DMS153 (cell line): Measurements from ENCODE around the gene DCUN1D1.

Experiments used
- DNase-seq: peaks from one replicate; lab custom pipeline; 2025; lab: John Stamatoyannopoulos, UW

Gene DCUN1D1

GRCh38 chr3:182972387-182972786 is 8.0 kb downstream of the DCUN1D1 start:
- DNase-seq: no peak

DNA sequence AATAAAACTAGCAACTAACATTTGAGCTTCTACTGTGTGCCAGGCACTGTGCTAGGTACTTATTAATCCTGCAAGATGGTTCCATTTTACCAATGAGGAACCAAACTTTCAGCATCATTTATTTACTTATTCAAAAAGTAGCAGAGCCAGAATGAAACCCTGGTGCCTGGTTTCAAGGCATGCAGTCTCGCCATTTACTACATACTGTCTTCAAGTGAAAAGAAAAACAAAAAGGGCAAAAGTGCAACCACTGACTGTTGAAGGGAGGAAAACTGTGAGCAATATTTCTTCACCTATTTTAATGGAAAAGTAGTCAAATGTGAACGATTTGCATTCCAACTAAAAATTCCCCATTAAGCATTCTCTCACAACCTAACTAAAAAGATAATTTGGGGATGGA is 8.7 kb downstream of the DCUN1D1 start:
- no peak for DNase-seq

- no peak for DNase-seq
Observed at GRCh38 chr3:182970811-182971418, 9.4 kb downstream of the DCUN1D1 start.

GRCh38 chr3:182969853-182970252 is 10.5 kb downstream of the DCUN1D1 start:
- no peak for DNase-seq

DNA sequence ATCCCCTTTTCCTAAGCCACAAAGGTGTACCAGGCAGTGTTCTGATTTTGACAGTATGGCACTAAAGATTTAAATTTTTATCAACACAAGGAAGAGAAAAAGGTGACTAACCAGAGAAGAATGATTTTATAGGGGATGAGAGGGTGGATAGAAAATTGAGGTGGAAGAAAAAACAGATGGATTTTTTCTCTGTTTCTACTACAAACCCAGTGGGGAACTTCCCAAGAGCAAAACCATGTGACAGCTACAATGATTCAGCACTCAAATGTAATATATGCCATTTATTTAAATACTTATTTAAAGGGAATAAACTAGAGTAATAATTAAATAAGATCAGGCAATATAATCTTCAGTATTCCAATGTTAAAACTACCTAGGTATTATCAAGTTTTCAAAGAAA is 11.1 kb downstream of the DCUN1D1 start:
- DNase-seq: no peak

GRCh38 chr3:182967218-182968204 is 12.8 kb downstream of the DCUN1D1 start:
- no peak for DNase-seq

DNA sequence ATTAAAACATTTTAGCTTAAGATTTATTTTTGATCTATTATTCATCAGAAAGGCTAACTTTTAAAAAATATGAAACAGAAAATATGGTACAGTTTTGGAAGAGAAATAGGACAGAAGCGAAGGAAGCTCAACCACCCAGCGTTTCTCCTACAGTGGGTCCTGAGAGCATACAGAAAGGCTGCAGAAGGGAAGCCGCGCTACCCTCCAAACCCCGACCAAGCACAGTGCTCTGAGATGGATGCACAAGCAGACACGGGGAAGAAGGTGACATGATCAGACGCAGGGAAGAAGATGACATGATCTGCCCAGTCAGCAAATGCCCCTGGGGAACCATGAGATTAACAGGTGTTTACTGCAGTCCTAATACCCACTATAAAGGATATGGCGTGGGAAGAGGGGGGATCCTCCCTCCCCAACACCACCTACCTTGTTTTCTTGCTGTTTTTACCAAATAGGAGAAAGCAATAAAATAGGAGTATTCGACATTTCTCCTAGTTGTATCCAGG is 14.4 kb downstream of the DCUN1D1 start:
- DNase-seq: no peak

DNA sequence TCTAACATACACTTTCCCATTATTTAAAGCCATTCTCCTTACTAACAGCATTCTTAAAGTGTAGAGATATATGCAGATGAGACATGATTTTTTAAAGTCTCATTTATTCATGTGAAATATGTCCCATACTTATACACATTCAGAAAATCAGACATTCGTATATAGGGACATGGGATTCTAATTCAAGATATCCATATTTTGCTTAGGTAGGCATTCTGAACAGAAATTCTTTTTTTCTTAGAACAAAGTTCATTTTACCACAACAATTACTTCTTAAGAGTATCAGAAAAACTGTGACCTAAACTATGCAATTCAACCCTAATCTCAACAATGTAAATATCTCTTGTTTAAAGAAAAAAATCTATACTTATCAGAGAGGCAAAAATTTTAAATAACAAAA is 16.2 kb downstream of the DCUN1D1 start:
- DNase-seq: no peak

GRCh38 chr3:182962166-182962565 is 18.2 kb downstream of the DCUN1D1 start:
- DNase-seq: no peak

DNA sequence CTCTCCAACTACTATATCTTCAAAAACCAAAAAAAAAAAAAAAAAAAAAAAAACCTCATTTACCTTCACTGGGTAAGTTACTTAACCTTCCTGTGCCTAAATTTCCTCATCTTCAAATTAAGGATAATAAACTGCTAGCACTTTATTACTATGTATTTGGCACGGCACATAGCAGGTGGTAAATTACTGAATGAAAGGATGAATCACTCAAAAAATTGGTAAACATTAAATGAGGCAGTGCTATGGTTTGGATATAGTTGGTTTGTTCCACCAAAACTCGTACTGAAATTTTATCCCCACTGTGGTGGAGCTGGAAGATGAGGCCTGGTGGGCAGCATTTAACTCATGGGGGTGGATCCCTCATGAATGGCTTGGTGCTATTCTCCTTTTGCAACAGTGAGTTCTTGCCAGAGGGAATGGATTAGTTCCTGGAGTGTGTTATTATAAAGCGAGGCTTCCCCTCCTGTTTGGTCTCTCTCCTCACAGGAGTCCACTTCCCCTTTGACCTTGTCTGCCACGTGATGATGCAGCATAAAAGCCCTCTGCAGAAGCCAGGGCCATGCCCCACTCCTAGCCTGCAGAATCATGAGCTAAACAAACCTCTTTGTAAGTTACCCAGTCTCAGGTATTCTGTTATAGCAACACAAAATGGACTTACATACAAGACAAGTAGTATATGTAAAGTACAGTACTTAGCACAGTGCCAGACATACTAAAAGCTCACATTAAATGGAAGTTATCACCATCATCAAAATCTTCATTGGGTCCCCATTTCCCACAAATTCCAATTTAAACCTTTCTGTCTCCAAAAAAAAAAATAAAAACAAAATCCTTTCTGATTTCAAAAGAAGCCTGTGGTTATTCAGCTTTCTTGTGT is 20.6 kb downstream of the DCUN1D1 start:
- DNase-seq: no peak

DNA sequence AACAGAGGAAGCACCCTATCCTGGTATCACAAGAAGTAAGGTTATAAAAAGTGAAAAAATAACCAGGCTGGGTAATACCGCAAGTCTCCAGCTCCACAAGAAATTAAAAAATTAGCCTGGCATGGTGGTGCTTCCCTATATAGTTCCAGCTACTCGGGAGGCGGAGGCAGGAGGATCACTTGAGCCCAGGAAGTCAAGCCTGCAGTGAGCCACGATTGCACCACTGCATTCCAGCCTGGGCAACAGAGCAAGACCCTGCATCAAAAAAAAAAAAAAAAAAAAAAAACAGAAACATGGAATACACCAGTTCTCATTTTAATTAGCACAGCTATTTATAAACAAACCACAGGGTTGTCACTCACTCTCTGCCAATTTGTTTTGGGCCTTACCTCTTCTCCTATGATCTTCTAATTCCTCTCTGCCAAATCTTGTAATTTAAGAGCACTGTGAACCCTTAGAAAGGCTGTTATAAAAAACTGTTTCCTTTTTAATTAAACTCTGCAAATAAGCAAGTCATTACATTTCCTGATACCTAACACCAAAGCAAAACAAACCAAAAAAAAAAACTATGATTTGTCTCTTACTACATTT is 22.6 kb downstream of the DCUN1D1 start:
- no peak for DNase-seq

DNA sequence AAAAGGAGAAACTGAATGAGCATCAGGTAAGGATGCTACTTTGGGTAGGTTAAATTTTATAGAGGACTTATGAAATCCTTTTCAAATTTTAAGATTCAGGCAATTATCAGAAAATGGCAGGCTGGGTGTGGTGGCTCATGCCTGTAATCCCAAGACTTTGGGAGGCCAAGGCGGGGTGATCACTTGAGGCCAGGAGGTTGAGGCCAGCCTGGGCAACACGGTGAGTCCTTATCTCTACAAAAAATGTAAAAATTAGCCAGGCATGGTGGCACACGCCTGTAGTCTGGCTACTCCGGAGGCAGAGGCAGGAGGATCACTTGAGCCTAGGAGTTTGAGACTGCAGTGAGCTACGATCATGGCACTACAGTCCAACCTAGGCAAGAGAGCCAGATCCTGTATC is 23.1 kb downstream of the DCUN1D1 start:
- no peak for DNase-seq

DNA sequence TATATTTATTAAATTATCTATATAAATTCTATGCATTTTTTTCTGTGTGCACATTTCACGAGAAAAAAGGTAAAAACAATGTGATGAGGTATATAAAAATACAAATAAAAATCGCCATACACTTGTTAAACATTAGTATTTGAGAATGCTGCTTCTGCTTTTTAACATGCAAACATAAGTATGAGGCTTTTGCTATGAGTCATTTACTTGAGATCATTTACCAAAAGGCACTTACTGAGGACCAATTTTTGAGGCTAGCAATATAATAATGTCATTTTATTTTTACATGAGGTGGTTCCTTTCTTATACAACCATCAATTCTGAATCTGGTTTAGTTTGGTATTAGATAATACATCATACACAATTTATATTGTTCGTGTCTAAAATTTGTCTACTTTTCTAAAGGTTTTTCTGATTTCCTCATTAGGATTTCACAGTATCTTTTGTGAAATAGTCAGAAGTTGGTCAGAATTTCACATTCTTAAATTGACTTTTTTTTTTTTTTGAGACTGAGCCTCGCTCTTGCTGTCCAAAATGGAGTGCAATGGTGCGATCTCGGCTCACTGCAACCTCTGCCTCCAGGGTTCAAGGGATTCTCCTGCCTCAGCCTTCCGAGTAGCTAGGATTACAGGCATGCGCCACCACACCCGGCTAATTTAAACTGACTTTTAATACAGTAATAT is 25.6 kb downstream of the DCUN1D1 start:
- no peak for DNase-seq

- DNase-seq: no peak
Observed at GRCh38 chr3:182949688-182950087, 30.6 kb downstream of the DCUN1D1 start.

- DNase-seq: no peak
Observed at GRCh38 chr3:182948305-182948704, 32.0 kb downstream of the DCUN1D1 start.

DNA sequence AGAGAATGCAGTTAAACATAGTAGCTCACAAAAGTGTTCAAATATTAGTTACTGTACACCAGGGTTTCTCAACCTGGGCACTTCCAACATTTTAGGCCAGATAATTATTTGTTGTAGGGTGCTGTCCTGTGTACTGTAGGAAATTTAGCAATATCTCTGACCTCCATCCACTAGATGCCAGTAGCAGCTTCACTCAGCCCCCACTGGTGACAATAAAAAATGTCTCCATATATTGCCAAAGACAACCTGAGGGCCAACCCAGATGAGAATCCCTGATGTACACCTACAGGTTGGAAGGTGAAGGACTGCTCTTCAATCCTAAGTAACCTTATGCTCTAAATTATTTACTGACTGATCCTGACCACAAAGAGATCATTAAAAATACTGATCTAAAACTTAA is 32.5 kb downstream of the DCUN1D1 start:
- DNase-seq: no peak

DNA sequence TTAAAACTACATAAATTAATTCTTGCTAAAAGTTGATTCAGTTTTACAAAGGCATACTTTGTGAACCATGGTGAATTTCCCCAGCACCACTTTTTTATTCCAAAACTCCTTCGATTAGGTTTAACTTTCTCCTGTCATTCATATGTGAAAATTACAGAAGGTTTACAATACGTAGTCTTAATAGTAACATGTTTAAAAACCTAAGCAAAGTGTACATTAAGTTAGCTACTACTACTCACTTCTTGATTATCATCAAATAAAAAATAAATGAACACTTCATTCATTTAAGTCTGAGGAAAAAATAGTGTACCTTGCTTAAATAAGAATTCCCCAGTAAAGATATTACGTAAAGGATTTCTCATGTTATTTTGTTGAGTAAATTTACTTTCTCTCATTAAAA is 38.6 kb downstream of the DCUN1D1 start:
- DNase-seq: no peak

DNA sequence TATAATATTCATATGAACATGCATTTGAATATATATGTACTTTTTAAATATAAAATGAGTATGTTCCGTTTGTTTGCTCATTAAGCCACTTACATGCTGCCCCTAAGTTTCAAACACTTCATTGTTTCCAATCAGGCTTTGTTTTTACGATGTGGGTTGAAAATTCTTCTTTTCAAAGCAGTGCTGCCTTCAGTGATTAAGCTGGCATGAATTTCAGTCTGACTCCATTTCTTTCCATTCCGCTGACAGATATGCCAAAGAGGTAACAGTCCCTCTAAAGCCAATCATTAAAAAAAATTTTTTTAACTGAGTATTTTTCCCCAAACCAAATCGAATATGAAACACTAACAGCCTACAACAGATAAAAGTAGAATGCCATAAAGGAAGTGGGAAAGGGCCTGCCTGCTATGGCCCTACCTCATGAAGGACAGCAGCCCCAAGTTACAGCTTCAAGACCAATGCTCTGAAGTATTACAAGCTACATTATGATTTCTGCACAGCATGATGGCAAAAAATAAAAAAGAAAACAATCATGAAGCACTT is 40.0 kb downstream of the DCUN1D1 start:
- no peak for DNase-seq

- DNase-seq: peak; percentile 60
Observed at GRCh38 chr3:182937293-182938051, 42.9 kb downstream of the DCUN1D1 start.

DNA sequence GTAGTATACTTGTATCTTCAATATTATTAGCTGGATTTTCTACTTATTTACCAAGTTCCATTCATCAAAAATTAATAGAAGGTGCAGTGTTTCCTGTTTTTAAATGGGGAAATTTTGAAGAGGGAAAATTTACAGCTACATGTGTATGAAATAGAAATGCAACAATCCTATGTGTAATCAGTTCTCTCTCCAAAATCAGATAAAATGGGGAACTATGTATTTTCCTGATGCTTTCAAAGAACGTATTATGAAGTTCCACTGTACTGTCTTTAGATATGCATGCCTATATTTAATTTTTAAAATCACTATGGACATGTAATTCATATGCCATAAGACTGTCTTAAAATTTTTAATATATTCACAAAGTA is 43.4 kb downstream of the DCUN1D1 start:
- DNase-seq: no peak
